CD14-positive monocyte (primary cell): Measurements from ENCODE around the gene ATP7A. TPM values are rescaled to one million over a fixed set of nuclear protein-coding genes. Genes with fewer than 3 reads are reported as not detected.

Experiments used
- DNase-seq, 3 donors: peaks; one replicate each; pipeline ENCODE4 v3.0.0-alpha.2; 2011 to 2022
- H2AFZ ChIP-seq: 2 replicates; pipeline ENCODE4 v1.6.0; 2012; ENCODE audit warnings: mild to moderate bottlenecking, low read depth, low read length, inconsistent platforms; ENCODE audit not compliant: insufficient read depth, poor library complexity, severe bottlenecking
- H3K27ac ChIP-seq, 2 donors: 1 replicate in 1 of 2; 2 replicates in 1 of 2; pipeline ENCODE4 v1.5.1; 2012 to 2013; ENCODE audit warnings: low read length in 2 of 2, control low read depth in 1 of 2, inconsistent platforms in 1 of 2, low read depth in 1 of 2, mild to moderate bottlenecking in 1 of 2
- H3K27me3 ChIP-seq, 2 donors: one replicate each; pipeline versions ENCODE4 v1.6.0 to v1.6.1; 2011 to 2013; ENCODE audit warnings: low read length in 2 of 2; ENCODE audit not compliant: control insufficient read depth in 2 of 2, insufficient read depth in 2 of 2
- H3K36me3 ChIP-seq, 2 donors: replicated peaks in 1 of 2; 1 replicate in 1 of 2; 2 replicates in 1 of 2; pipeline versions ENCODE4 v1.5.1 to v1.6.1; 2012 to 2013; ENCODE audit warnings: low read length in 2 of 2, control low read depth in 1 of 2, inconsistent platforms in 1 of 2, mild to moderate bottlenecking in 1 of 2; ENCODE audit not compliant: insufficient read depth in 2 of 2, control insufficient read depth in 1 of 2
- H3K4me1 ChIP-seq, 2 donors: 1 replicate in 1 of 2; 2 replicates in 1 of 2; pipeline versions ENCODE4 v1.5.1 to v1.6.1; 2012 to 2013; ENCODE audit warnings: low read length in 2 of 2, control low read depth in 1 of 2, inconsistent platforms in 1 of 2, mild to moderate bottlenecking in 1 of 2, moderate library complexity in 1 of 2; ENCODE audit not compliant: insufficient read depth in 2 of 2, control insufficient read depth in 1 of 2
- H3K4me2 ChIP-seq: replicated peaks from 2 replicates; pipeline ENCODE3; 2012; ENCODE audit warnings: low read length, moderate library complexity, mild to moderate bottlenecking; ENCODE audit not compliant: poor library complexity, severe bottlenecking; ENCODE audit errors: extremely low read depth
- H3K4me3 ChIP-seq, 3 experiments: fragments of 200-600 bp in 1 of 3; sonication (generic) in 1 of 3; replicated peaks in 1 of 3; 1 replicate in 2 of 3; 2 replicates in 1 of 3; pipeline ENCODE4 v1.5.1; 2011 to 2013; ENCODE audit warnings: low read length in 3 of 3, mild to moderate bottlenecking in 3 of 3, control low read depth in 2 of 3, low read depth in 2 of 3, inconsistent platforms in 1 of 3, moderate library complexity in 1 of 3
- H3K79me2 ChIP-seq: 2 replicates; pipeline ENCODE4 v1.6.0; 2012; ENCODE audit warnings: mild to moderate bottlenecking, control low read depth, inconsistent platforms, low read length, moderate library complexity; ENCODE audit not compliant: insufficient read depth
- H3K9ac ChIP-seq: 2 replicates; pipeline ENCODE4 v1.6.0; 2017; ENCODE audit warnings: low read length, mild to moderate bottlenecking; ENCODE audit not compliant: insufficient read depth, poor library complexity, severe bottlenecking
- H3K9me3 ChIP-seq, 2 donors: replicated peaks in 1 of 2; 1 replicate in 1 of 2; 2 replicates in 1 of 2; pipeline versions ENCODE4 v1.5.1 to v1.6.1; 2012 to 2013; ENCODE audit warnings: low read length in 2 of 2, control low read depth in 1 of 2; ENCODE audit not compliant: control insufficient read depth in 1 of 2, insufficient read depth in 1 of 2
- H4K20me1 ChIP-seq: 2 replicates; pipeline ENCODE4 v1.6.0; 2012; ENCODE audit warnings: mild to moderate bottlenecking, low read length, control low read depth, moderate library complexity; ENCODE audit not compliant: insufficient read depth
- H3K27ac Mint-ChIP-seq, 7 donors: one replicate each; pipeline ENCODE4 v1.8.0; 2020; ENCODE audit warnings: mild to moderate bottlenecking in 7 of 7, mixed read lengths in 7 of 7, moderate library complexity in 6 of 7, inconsistent platforms in 2 of 7
- H3K27me3 Mint-ChIP-seq, 3 donors: one replicate each; pipeline ENCODE4 v1.8.0; 2021 to 2022; ENCODE audit warnings: low read depth in 3 of 3, mild to moderate bottlenecking in 3 of 3, mixed read lengths in 3 of 3, moderate library complexity in 3 of 3, inconsistent platforms in 1 of 3
- H3K36me3 Mint-ChIP-seq, 2 donors: one replicate each; pipeline ENCODE4 v1.8.0; 2020; ENCODE audit warnings: mixed read lengths in 2 of 2, inconsistent platforms in 1 of 2, mild to moderate bottlenecking in 1 of 2
- H3K4me1 Mint-ChIP-seq: one replicate; pipeline ENCODE4 v1.8.0; 2020; ENCODE audit warnings: mild to moderate bottlenecking, mixed read lengths
- H3K4me3 Mint-ChIP-seq, 2 donors: one replicate each; pipeline ENCODE4 v1.8.0; 2020; ENCODE audit warnings: mild to moderate bottlenecking in 2 of 2, mixed read lengths in 2 of 2, moderate library complexity in 1 of 2
- H3K9me3 Mint-ChIP-seq, 7 donors: one replicate each; pipeline ENCODE4 v1.8.0; 2020 to 2022; ENCODE audit warnings: mixed read lengths in 7 of 7, mild to moderate bottlenecking in 6 of 7, moderate library complexity in 6 of 7, inconsistent platforms in 2 of 7
- WGBS: methylation state at CpG from one replicate; pipeline ENCODE4 v1.1.5; 2013; ENCODE audit warnings: missing lambda C conversion rate; ENCODE audit not compliant: insufficient coverage; 5-methylcytosine and 5-hydroxymethylcytosine counted together
- intact Hi-C, 2 donors: fragments of 100-400 bp; cut with micrococcal nuclease; formaldehyde crosslinking; loops; one replicate each; pipeline versions ENCODE4 v1.15.0 to v1.15.1; 2023
- polyA plus RNA-seq, 3 donors: library from polyadenylated mRNA; depleted of rRNA in 1 of 3; unstranded in 2 of 3; stranded (reverse) in 1 of 3; fragments of 300-500 nt in 2 of 3; fragments of >200 nt in 1 of 3; fragmentation: Illumina TruSeq in 2 of 3; gene quantifications; 1 replicate in 2 of 3; 2 replicates in 1 of 3; pipeline ENCODE4 v1.2.3, GENCODE V29; 2012 to 2021
- TF ChIP-seq, protein P1 (sequence below): fragments of 200-600 bp; IDR thresholded peaks from one replicate; pipeline ENCODE4 v1.8.0; 2022; ENCODE audit warnings: antibody characterized with exemption, mild to moderate bottlenecking

Gene ATP7A
- polyA plus RNA-seq, 3 donors: 2.3 to 3.8 (median 2.8) TPM

DNA sequence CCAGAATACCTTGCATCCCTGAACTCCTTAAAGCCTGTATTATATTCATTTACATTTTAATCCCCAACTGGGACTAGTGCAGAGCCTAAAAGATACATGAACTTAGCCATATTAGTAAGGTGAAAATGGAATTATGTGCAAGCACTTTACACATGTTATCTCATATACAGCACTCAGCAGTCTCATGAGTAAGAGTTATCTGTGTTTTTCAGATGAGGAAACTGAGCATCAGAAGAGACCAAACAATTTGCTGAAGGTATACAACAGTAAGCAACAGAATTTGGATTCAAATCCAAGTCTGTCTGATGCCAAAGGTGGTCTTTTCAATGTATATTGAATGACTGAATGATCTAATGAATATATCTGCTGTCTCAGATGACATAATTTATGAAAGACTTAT, 12.3 kb downstream of the ATP7A start:
- no peak for DNase-seq
- Histone ChIP-seq H3K27ac (no peak overlapping the region), H3K36me3 (no peaks in the 10 kb centered on the region), H2AFZ (no peak overlapping the region), H3K4me3 (no peak overlapping the region), H3K79me2 (peaks cover 15% of the 10 kb centered on the region), H3K9me3 (no peaks in the 10 kb centered on the region), H3K27me3 (no peaks in the 10 kb centered on the region), H3K9ac (no peak overlapping the region), H3K4me1 (peaks cover 15 to 19% of the 10 kb centered on the region in 2 donors), H4K20me1 (no peaks in the 10 kb centered on the region), H3K4me2 (no peak overlapping the region)
- TF ChIP-seq, protein P1, sequence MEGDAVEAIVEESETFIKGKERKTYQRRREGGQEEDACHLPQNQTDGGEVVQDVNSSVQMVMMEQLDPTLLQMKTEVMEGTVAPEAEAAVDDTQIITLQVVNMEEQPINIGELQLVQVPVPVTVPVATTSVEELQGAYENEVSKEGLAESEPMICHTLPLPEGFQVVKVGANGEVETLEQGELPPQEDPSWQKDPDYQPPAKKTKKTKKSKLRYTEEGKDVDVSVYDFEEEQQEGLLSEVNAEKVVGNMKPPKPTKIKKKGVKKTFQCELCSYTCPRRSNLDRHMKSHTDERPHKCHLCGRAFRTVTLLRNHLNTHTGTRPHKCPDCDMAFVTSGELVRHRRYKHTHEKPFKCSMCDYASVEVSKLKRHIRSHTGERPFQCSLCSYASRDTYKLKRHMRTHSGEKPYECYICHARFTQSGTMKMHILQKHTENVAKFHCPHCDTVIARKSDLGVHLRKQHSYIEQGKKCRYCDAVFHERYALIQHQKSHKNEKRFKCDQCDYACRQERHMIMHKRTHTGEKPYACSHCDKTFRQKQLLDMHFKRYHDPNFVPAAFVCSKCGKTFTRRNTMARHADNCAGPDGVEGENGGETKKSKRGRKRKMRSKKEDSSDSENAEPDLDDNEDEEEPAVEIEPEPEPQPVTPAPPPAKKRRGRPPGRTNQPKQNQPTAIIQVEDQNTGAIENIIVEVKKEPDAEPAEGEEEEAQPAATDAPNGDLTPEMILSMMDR: no peak
- Mint-ChIP-seq H3K36me3 (peaks cover 1 to 2% of the 10 kb centered on the region in 2 donors), H3K4me3 (no peak overlapping the region), H3K27ac (no peak overlapping the region), H3K27me3 (no peaks in the 10 kb centered on the region), H3K4me1 (peaks cover 24% of the 10 kb centered on the region), H3K9me3 (peaks cover 0 to 1% (median 0%) of the 10 kb centered on the region in 7 donors)
- intact Hi-C loops: no loop called here

DNA sequence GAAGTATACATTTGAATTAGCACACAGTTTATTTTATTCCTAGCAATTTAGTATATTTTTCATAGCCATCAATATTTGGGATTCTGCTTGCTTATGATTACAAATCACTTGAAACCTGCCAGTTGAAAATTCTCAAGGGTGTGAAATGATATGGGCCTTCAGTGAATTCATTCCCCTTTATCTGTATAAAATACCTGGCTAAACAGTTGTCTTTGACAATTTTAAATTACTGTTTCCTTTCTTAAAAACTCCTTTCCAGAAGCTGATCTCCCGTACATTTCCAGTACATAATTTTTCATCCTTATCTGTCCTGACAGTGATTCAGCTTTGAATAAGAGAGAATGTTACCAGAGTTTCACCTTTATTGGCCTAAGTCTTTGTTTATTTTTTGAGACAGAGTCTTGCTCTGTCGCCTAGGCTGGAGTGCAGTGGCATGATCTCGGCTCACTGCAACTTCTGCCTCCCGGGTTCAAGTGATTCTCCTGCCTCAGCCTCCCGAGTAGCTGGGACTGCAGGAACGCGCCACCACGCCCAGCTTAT, 13.9 kb downstream of the ATP7A start:
- no peaks in the 10 kb centered on the region for H3K27me3 ChIP-seq
- H3K4me3 ChIP-seq: no peak overlapping the region
- no peaks in the 10 kb centered on the region for H3K9me3 ChIP-seq
- DNase-seq: no peak
- Mint-ChIP-seq H3K27me3 (peaks cover 0 to 3% (median 0%) of the 10 kb centered on the region in 3 donors), H3K27ac (no peak overlapping the region), H3K4me1 (peaks cover 10% of the 10 kb centered on the region), H3K9me3 (peaks cover 0 to 1% (median 0%) of the 10 kb centered on the region in 7 donors), H3K4me3 (no peak overlapping the region), H3K36me3 (peaks cover 2 to 3% of the 10 kb centered on the region in 2 donors)
- intact Hi-C loops: no loop called here
- no peaks in the 10 kb centered on the region for H4K20me1 ChIP-seq
- WGBS: no CpG with 5 or more reads among the region's 8 CpGs
- no peaks in the 10 kb centered on the region for H3K36me3 ChIP-seq
- no peak overlapping the region for H3K27ac ChIP-seq
- H3K4me2 ChIP-seq: no peak overlapping the region
- peaks cover under 1 to 6% of the 10 kb centered on the region in 2 donors for H3K4me1 ChIP-seq
- H3K79me2 ChIP-seq: peaks cover 15% of the 10 kb centered on the region
- no peak overlapping the region for H2AFZ ChIP-seq
- no peak overlapping the region for H3K9ac ChIP-seq
- TF ChIP-seq, protein P1: no peak
